WTC11 (cell line): Measurements from ENCODE around the gene EPS8L2. TPM values are rescaled to one million over a fixed set of nuclear protein-coding genes. Genes with fewer than 3 reads are reported as not detected.
A peak's percentile ranks its signal among the peaks of the same experiment; 100 is the strongest.

ENCODE experiments used
- ATAC-seq: fragments of 200-7000 bp; cut with Tn5 transposase; 2 replicates; pipeline ENCODE4 v1.10.0; 2021; ENCODE audit warnings: mild to moderate bottlenecking, moderate library complexity
- Bru-seq: library from RNA; stranded (reverse); fragments of 400-500 nt; gene quantifications from one replicate; lab custom pipeline; 2021; lab: Mats Ljungman, UMichigan
- CTCF ChIA-PET: fragments of 300-600 bp; sonication (Branson Sonifier 250); formaldehyde crosslinking; loops from one replicate; lab custom pipeline; 2021; ENCODE audit warnings: antibody characterized with exemption; lab: Charles Lee
- POLR2A ChIA-PET: fragments of 350-600 bp; sonication (Branson Sonifier 250); formaldehyde crosslinking; loops from one replicate; lab custom pipeline; 2021; ENCODE audit warnings: antibody characterized with exemption; lab: Charles Lee
- DNase-seq: peaks from one replicate; pipeline ENCODE4 v3.0.0; 2021; ENCODE audit warnings: low spot score
- H3K27ac Mint-ChIP-seq: 2 replicates; pipeline ENCODE4 v1.8.0; 2021; ENCODE audit warnings: mixed read lengths
- H3K27me3 Mint-ChIP-seq: 2 replicates; pipeline ENCODE4 v1.8.0; 2021; ENCODE audit warnings: low read depth, mild to moderate bottlenecking, moderate library complexity, mixed read lengths
- H3K36me3 Mint-ChIP-seq: 2 replicates; pipeline ENCODE4 v1.8.0; 2021; ENCODE audit warnings: mixed read lengths
- H3K4me1 Mint-ChIP-seq: 2 replicates; pipeline ENCODE4 v1.8.0; 2022; ENCODE audit warnings: mixed read lengths
- H3K4me3 Mint-ChIP-seq: 2 replicates; pipeline ENCODE4 v1.8.0; 2021; ENCODE audit warnings: mild to moderate bottlenecking, moderate library complexity, mixed read lengths
- H3K9me3 Mint-ChIP-seq: 2 replicates; pipeline ENCODE4 v1.8.0; 2021; ENCODE audit warnings: mixed read lengths
- CREM ChIP-seq: sonication (generic); formaldehyde crosslinking; IDR thresholded peaks from 2 replicates; pipeline ENCODE4 v1.8.1; 2022; ENCODE audit warnings: mild to moderate bottlenecking, missing genetic modification reagents, moderate library complexity
- FOXP1 ChIP-seq: sonication (generic); formaldehyde crosslinking; IDR thresholded peaks from 2 replicates; pipeline ENCODE4 v1.8.0; 2022; ENCODE audit warnings: missing genetic modification reagents, mild to moderate bottlenecking, moderate library complexity, borderline replicate concordance
- GABPB1 ChIP-seq: sonication (generic); formaldehyde crosslinking; IDR thresholded peaks from 2 replicates; pipeline ENCODE4 v1.8.1; 2023; ENCODE audit warnings: mild to moderate bottlenecking, missing genetic modification reagents
- GRHL2 ChIP-seq: fragments of 250-450 bp; sonication (Bioruptor Pico); IDR thresholded peaks from 2 replicates; pipeline ENCODE4 v1.8.0; 2022; ENCODE audit warnings: mild to moderate bottlenecking, moderate library complexity; ENCODE audit not compliant: insufficient replicate concordance, severe bottlenecking
- KAT7 ChIP-seq: sonication (generic); formaldehyde crosslinking; IDR thresholded peaks from 2 replicates; pipeline ENCODE4 v1.8.1; 2023; ENCODE audit warnings: missing genetic modification reagents, mild to moderate bottlenecking, borderline replicate concordance
- MYBL2 ChIP-seq: sonication (generic); formaldehyde crosslinking; IDR thresholded peaks from 2 replicates; pipeline ENCODE4 v1.8.1; 2023; ENCODE audit warnings: mild to moderate bottlenecking, moderate library complexity, missing genetic modification reagents
- SP1 ChIP-seq: sonication (generic); formaldehyde crosslinking; conservative IDR thresholded peaks from 2 replicates; pipeline ENCODE4 v1.8.1; 2022; ENCODE audit warnings: missing genetic modification reagents
- USF2 ChIP-seq: sonication (generic); formaldehyde crosslinking; IDR thresholded peaks from 2 replicates; pipeline ENCODE4 v1.8.1; 2023; ENCODE audit warnings: mild to moderate bottlenecking, missing genetic modification reagents, moderate library complexity
- ZNF138 ChIP-seq: sonication (generic); formaldehyde crosslinking; conservative IDR thresholded peaks from 2 replicates; pipeline ENCODE4 v1.8.1; 2022; ENCODE audit warnings: mild to moderate bottlenecking, moderate library complexity, missing genetic modification reagents
- ZNF416 ChIP-seq: fragments of 250-450 bp; sonication (Bioruptor Pico); IDR thresholded peaks from 2 replicates; pipeline ENCODE4 v1.9.0; 2021; ENCODE audit warnings: mild to moderate bottlenecking, inconsistent platforms
- ZNF671 ChIP-seq: fragments of 250-450 bp; sonication (Bioruptor Pico); IDR thresholded peaks from 2 replicates; pipeline ENCODE4 v1.8.0; 2021; ENCODE audit warnings: mild to moderate bottlenecking
- long read RNA-seq, 3 experiments: library from RNA in 1 of 3; library from capped mRNA in 1 of 3; library from polyadenylated mRNA in 1 of 3; unstranded in 2 of 3; stranded (forward) in 1 of 3; transcript quantifications; one replicate each; pipeline ENCODE4 v2.0.0, GENCODE V29; 2021
- total RNA-seq: library from RNA; stranded (reverse); gene quantifications from 3 replicates; pipeline ENCODE4 v1.2.3, GENCODE V29; 2021
- TF ChIP-seq, protein P1 (sequence below): sonication (generic); formaldehyde crosslinking; IDR thresholded peaks from 2 replicates; pipeline ENCODE4 v1.8.1; 2023; ENCODE audit warnings: mild to moderate bottlenecking, missing genetic modification reagents, borderline replicate concordance
- TF ChIP-seq, protein P2 (sequence below): sonication (generic); formaldehyde crosslinking; IDR thresholded peaks from 2 replicates; pipeline ENCODE4 v1.8.1; 2022; ENCODE audit warnings: low read depth, missing genetic modification reagents, borderline replicate concordance
- TF ChIP-seq, protein P3 (sequence below): fragments of 250-450 bp; sonication (Bioruptor Pico); IDR thresholded peaks from 2 replicates; pipeline ENCODE4 v1.9.0; 2021; ENCODE audit warnings: mild to moderate bottlenecking
- TF ChIP-seq, protein P4 (sequence below): sonication (generic); formaldehyde crosslinking; IDR thresholded peaks from 2 replicates; pipeline ENCODE4 v1.8.1; 2023; ENCODE audit warnings: mild to moderate bottlenecking, moderate library complexity, missing genetic modification reagents
- TF ChIP-seq, protein P5 (sequence below): fragments of 200-600 bp; IDR thresholded peaks from 2 replicates; pipeline ENCODE4 v1.8.0; 2022; ENCODE audit warnings: antibody characterized with exemption

Gene EPS8L2
- total RNA-seq (49.9 to 56.3 TPM (median 51.6 TPM) in 3 replicates), Bru-seq, nascent RNA (percentile 38 among the genes with signal in this experiment)
- long read RNA-seq, experiment 1, transcript EPS8L2-201 (21 exons, 3,148 nt) = major isoform, 33 of 128 reads
- long read RNA-seq, experiment 1, partial matches to known transcripts = 44 of 128 reads
- long read RNA-seq, experiment 1, other reads (novel, unspliced or antisense) = 46 of 128 reads
- long read RNA-seq, experiment 2, transcript EPS8L2-228 (3 exons, 750 nt) = major isoform, 9 of 69 reads
- long read RNA-seq, experiment 2, partial matches to known transcripts = 35 of 69 reads
- long read RNA-seq, experiment 2, other reads (novel, unspliced or antisense) = 17 of 69 reads
- long read RNA-seq, experiment 3, transcript EPS8L2-228 (3 exons, 750 nt) = major isoform, 19 of 76 reads
- long read RNA-seq, experiment 3, partial matches to known transcripts = 48 of 76 reads
- long read RNA-seq, experiment 3, other reads (novel, unspliced or antisense) = 8 of 76 reads

DNA sequence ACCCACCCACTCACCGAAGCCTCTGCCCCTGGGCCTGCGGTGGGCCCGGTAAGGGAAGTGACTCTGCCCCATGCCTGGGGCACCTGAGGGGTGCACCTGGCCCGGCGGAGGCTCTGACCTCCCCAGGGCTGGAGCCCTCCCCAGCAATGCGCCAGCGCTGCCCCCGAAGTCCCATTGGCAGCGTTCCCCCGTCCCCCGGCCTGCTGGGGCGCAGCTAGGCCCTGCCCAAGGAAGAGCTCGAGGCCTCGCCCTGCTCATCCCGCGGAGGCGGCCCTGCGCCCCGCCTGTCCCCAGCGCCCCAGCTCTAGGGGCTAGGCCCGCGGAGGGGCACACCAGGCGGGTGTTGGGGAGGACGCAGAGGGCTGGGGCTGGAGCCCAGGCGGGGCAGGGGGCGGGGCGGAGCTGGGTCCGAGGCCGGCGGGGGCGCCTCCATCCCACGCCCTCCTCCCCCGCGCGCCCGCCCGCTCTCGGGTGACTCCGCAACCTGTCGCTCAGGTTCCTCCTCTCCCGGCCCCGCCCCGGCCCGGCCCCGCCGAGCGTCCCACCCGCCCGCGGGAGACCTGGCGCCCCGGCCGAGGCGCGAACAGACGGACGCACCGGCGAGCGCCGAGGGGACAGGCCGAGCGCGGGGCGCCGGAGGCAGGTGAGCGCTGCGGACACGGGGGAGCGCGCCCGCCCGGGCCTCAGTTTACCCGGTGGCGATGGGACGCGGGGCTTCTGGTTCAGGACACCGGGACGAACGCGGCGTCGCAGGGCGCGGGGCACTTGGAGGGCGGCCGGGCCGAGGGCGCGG is at the start of gene EPS8L2:
EPS8L2 (plus strand) TSS at position 586 of the 793 bp plus-strand sequence. CDS start 3,177 bp downstream, outside the sequence.
- no peaks in the 10 kb centered on the region for H3K27me3 Mint-ChIP-seq
- H3K4me1 Mint-ChIP-seq = peaks cover 25% of the 10 kb centered on the region

GRCh38 chr11:656426-656825 is 49.6 kb upstream of the EPS8L2 start:
- POLR2A ChIA-PET = interaction anchor here (0.6 to 1.2 kb wide), 3 partner anchors 15 to 191 kb away, joined by 3 to 4 read pairs (median 4); no protein-coding TSS in a partner anchor
- Mint-ChIP-seq H3K27me3 (no peaks in the 10 kb centered on the region), H3K27ac (no peak overlapping the region), H3K36me3 (peaks cover 28% of the 10 kb centered on the region), H3K4me1 (no peaks in the 10 kb centered on the region), H3K9me3 (no peaks in the 10 kb centered on the region), H3K4me3 (no peak overlapping the region)
- CTCF ChIA-PET = no interaction called here
- DNase-seq (no peak), ATAC-seq (no peak)
- TF ChIP-seq, protein P1, sequence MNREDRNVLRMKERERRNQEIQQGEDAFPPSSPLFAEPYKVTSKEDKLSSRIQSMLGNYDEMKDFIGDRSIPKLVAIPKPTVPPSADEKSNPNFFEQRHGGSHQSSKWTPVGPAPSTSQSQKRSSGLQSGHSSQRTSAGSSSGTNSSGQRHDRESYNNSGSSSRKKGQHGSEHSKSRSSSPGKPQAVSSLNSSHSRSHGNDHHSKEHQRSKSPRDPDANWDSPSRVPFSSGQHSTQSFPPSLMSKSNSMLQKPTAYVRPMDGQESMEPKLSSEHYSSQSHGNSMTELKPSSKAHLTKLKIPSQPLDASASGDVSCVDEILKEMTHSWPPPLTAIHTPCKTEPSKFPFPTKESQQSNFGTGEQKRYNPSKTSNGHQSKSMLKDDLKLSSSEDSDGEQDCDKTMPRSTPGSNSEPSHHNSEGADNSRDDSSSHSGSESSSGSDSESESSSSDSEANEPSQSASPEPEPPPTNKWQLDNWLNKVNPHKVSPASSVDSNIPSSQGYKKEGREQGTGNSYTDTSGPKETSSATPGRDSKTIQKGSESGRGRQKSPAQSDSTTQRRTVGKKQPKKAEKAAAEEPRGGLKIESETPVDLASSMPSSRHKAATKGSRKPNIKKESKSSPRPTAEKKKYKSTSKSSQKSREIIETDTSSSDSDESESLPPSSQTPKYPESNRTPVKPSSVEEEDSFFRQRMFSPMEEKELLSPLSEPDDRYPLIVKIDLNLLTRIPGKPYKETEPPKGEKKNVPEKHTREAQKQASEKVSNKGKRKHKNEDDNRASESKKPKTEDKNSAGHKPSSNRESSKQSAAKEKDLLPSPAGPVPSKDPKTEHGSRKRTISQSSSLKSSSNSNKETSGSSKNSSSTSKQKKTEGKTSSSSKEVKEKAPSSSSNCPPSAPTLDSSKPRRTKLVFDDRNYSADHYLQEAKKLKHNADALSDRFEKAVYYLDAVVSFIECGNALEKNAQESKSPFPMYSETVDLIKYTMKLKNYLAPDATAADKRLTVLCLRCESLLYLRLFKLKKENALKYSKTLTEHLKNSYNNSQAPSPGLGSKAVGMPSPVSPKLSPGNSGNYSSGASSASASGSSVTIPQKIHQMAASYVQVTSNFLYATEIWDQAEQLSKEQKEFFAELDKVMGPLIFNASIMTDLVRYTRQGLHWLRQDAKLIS (CRISPR knock-in tag) = no peak
- TF ChIP-seq ZNF138 (CRISPR knock-in tag) (no peak), ZNF671 (CRISPR knock-in tag) (no peak), CREM (CRISPR knock-in tag) (no peak), MYBL2 (CRISPR knock-in tag) (no peak), ZNF416 (CRISPR knock-in tag) (no peak), GRHL2 (CRISPR knock-in tag) (no peak), KAT7 (CRISPR knock-in tag) (no peak), GABPB1 (CRISPR knock-in tag) (no peak), USF2 (CRISPR knock-in tag) (no peak)
- TF ChIP-seq, protein P2, sequence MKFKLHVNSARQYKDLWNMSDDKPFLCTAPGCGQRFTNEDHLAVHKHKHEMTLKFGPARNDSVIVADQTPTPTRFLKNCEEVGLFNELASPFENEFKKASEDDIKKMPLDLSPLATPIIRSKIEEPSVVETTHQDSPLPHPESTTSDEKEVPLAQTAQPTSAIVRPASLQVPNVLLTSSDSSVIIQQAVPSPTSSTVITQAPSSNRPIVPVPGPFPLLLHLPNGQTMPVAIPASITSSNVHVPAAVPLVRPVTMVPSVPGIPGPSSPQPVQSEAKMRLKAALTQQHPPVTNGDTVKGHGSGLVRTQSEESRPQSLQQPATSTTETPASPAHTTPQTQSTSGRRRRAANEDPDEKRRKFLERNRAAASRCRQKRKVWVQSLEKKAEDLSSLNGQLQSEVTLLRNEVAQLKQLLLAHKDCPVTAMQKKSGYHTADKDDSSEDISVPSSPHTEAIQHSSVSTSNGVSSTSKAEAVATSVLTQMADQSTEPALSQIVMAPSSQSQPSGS (CRISPR knock-in tag) = no peak
- TF ChIP-seq, protein P3, sequence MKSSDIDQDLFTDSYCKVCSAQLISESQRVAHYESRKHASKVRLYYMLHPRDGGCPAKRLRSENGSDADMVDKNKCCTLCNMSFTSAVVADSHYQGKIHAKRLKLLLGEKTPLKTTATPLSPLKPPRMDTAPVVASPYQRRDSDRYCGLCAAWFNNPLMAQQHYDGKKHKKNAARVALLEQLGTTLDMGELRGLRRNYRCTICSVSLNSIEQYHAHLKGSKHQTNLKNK = no peak
- TF ChIP-seq, protein P4, sequence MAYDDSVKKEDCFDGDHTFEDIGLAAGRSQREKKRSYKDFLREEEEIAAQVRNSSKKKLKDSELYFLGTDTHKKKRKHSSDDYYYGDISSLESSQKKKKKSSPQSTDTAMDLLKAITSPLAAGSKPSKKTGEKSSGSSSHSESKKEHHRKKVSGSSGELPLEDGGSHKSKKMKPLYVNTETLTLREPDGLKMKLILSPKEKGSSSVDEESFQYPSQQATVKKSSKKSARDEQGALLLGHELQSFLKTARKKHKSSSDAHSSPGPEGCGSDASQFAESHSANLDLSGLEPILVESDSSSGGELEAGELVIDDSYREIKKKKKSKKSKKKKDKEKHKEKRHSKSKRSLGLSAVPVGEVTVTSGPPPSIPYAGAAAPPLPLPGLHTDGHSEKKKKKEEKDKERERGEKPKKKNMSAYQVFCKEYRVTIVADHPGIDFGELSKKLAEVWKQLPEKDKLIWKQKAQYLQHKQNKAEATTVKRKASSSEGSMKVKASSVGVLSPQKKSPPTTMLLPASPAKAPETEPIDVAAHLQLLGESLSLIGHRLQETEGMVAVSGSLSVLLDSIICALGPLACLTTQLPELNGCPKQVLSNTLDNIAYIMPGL = no peak

More for the DNA sequence above, at the start of gene EPS8L2:
- H3K36me3 Mint-ChIP-seq = no peaks in the 10 kb centered on the region
- ChIA-PET CTCF (interaction anchor here (0.6 to 3.8 kb wide), 8 partner anchors 10 to 45 kb away, joined by 3 to 38 read pairs (median 4); partner anchors contain the start of genes DEAF1 and TMEM80), POLR2A (interaction anchor here (1.2 kb wide), 1 partner anchor 57 kb away, joined by 4 read pairs; no protein-coding TSS in a partner anchor)
- TF ChIP-seq, protein P4 = 0 out of 2 replicates have a peak, but pooled peaks have one; percentile 42
- peak; percentile 14; the same call in 1 of the 2 replicates for TF ChIP-seq FOXP1 (CRISPR knock-in tag)
- 0 out of 2 replicates have a peak, but pooled peaks have one; percentile 19 for TF ChIP-seq SP1 (CRISPR knock-in tag)
- TF ChIP-seq, protein P5, sequence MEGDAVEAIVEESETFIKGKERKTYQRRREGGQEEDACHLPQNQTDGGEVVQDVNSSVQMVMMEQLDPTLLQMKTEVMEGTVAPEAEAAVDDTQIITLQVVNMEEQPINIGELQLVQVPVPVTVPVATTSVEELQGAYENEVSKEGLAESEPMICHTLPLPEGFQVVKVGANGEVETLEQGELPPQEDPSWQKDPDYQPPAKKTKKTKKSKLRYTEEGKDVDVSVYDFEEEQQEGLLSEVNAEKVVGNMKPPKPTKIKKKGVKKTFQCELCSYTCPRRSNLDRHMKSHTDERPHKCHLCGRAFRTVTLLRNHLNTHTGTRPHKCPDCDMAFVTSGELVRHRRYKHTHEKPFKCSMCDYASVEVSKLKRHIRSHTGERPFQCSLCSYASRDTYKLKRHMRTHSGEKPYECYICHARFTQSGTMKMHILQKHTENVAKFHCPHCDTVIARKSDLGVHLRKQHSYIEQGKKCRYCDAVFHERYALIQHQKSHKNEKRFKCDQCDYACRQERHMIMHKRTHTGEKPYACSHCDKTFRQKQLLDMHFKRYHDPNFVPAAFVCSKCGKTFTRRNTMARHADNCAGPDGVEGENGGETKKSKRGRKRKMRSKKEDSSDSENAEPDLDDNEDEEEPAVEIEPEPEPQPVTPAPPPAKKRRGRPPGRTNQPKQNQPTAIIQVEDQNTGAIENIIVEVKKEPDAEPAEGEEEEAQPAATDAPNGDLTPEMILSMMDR = no peak
- 0 out of 2 replicates have a peak, but pooled peaks have one; percentile 32 for TF ChIP-seq ZNF138 (CRISPR knock-in tag)
- ATAC-seq (peak; percentile 40), DNase-seq (peak; percentile 50)
- H3K27ac Mint-ChIP-seq = peak within 1 kb of the TSS; percentile 53; the same call in 1 of the 2 replicates
- H3K9me3 Mint-ChIP-seq = no peaks in the 10 kb centered on the region
- peak within 1 kb of the TSS; percentile 65 for H3K4me3 Mint-ChIP-seq
